GM19328 (cell line): ENCODE measurements around the gene PRSS21.

Experiments used
- ATAC-seq: cut with Tn5 transposase; IDR thresholded peaks from one replicate; pipeline ENCODE4 v1.9.1; 2021; ENCODE audit warnings: mild to moderate bottlenecking, moderate library complexity; ENCODE audit not compliant: unreplicated experiment

PRSS21 gene

DNA sequence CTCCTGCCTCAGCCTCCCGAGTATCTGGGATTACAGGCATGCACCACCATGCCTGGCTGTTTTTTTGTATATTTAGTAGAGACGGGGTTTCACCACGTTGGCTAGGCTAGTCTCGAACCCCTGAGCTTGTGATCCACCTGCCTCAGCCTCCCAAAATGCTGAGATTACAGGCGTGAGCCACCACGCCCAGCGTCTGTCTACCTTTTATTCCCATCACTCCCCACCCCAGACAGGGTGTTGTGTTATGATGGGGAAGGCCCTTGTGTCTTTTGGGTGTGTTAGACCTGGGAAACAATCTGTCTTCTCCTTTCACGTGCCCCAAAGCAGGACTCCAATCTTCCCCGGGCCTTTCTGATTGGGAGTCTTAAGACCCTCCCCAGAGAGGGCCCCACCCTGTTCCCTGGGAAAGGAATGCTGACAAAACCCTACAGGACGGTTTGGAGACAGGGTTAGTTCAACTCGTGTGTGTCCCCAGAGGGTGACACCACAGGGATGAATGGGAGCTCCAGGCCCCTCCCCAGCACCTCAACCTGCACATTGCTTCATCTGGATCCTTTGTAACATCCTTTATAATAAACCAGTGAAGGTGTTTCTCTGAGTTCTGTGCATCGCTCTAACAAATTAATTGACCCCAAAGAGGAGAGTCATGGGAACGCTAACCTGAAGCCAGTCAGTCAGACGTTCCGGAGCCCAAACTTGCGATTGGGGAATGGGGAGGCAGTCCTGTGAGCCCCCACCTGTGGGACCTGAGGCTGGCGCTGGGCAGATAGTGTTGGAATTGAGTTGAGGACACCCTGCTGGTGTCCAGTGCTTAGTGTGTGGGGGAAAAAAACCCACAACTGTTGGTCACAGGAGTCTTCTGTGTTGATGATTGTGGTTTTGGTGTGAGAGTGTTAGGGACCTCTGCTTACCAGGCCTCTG lies 36.8 kb upstream of the PRSS21 start:
- ATAC-seq, result no peak

DNA sequence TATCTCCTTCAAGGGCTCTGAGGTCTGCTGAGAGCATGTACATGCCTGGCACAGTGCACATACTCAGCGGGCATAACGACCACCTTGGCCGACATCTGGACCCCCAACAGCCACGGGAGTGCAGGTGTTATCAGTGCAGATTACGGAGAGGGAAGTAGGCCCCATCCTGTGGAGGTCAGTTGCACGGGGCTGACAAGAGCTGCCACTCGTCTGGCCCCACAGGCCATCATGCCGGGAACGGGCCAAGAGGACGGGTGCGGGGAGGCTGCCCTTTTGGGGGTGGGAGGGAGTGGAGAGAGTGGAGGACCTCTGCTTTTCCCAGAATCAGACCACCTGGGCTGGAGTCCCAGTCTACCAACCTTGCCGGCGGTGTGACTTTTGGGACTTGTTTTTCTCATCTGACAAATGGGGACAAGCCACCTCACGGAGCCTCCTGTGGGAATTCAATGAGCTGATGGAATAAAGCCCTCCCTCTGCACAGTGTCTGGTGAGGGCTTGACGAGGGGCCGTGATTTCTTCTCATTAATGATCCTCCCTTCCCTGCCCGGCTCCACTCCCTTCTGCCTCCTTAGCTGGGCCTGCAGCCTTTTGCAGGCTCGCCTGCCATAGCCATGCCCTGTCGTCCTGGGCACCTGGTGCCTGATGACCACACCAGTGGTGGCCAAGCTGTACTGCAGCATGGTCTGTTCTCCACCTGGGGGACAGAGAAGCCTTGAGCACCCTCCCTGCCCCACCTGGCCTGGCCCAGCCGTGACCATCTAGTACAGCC lies 34.3 kb upstream of the PRSS21 start:
- no peak for ATAC-seq

- ATAC-seq, result no peak
Measured at GRCh38 chr16:2783581-2784357, 33.3 kb upstream of the PRSS21 start.

DNA sequence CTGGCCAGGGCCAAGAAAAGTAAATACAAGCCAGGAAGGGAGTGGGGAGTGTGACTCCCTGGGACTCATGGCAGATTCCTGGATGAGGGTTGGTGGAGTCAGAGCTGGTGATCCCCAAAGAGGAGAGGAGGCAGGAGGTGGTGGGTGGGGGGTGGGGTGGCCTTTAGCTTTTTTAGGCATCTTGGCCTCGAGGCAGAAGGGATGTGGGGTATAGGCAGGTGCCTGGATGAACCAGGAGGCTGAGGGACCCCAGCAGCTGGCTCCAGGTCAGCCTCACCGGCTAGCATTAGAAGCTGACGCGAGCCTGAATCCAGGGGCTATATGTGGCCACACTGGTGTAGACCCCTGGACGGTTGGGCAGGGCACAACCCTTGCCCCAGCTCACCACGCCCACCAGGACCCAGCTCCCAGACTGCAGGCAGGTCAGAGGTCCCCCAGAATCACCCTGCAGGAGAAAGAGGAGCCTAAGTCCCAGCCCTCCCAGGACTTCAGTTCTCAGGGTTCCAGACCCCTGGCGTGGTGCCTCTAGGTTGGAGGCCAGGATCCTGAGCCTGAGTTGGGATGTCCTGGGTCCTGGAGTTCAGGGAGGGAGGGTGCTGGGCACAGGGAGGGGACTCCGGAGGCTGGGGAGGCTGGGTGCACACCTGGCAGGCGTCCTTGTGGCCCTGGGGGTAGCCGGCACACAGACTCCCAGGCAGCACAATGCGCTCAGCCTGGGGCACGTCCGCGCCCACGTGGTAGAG lies 32.5 kb upstream of the PRSS21 start:
- no peak for ATAC-seq

- no peak for ATAC-seq
Measured at GRCh38 chr16:2785101-2785991, 31.7 kb upstream of the PRSS21 start.

- no peak for ATAC-seq
Measured at GRCh38 chr16:2786061-2786825, 30.8 kb upstream of the PRSS21 start.

DNA sequence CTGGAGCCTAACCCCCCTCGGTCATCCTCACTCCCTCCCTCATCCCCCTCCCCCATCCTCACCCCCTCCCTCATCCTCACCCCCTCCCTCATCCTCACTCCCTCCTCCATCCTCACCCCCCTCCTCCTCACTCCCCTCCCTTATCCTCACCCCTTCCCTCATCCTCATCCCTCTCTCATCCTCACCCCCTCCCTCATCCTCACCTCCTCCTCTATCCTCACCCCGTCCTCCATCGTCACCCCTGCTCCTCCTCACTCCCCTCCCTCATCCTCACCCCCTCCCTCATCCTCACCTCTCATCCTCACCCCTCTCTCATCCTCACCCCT lies 30.2 kb upstream of the PRSS21 start:
- ATAC-seq, result no peak

DNA sequence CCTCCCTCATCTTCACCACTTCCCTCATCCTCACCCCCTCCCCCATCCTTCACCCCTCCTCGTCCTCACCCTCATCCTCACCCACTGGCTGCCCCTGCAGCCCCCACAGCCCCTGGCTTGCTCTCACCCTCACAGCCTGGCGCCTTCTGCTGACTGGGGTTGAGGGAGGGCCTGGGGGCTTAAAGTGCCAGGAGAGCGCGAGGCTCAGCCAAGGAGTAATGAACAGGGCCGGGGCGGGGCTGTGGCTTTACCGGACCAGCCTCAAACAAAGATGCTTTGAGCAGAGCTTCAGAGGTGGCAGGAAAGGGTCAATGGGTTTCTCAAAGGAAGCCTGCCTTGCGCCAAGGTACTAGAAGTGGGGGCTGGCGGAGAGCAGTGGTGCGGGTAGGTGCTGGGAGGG lies 29.6 kb upstream of the PRSS21 start, which contains the start of gene PRSS33:
Gene PRSS33, minus strand, starts transcription at position 155 of the 400 bp plus-strand sequence. CDS start 1,013 bp downstream, outside the sequence.
- ATAC-seq, result no peak

DNA sequence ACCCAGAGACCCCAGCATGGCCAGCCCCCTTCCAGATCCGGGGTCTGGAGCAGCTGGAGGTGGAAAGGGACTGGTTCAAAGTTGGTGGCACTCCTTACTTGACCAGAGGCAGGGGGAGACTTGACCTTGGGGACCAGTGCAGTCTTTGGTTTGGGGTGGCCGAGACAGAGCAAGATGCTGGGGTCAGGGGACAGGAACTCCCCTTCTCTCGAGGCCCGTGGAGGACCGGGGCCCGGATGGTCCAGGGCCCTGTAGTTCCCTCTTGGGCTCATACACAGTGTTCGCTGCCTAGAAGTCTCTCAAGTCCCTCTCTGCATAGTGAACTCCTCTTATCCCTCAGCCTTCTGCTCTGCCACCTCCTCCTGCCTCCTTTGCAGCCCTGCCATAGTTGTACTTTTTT lies 29.1 kb upstream of the PRSS21 start:
- no peak for ATAC-seq

DNA sequence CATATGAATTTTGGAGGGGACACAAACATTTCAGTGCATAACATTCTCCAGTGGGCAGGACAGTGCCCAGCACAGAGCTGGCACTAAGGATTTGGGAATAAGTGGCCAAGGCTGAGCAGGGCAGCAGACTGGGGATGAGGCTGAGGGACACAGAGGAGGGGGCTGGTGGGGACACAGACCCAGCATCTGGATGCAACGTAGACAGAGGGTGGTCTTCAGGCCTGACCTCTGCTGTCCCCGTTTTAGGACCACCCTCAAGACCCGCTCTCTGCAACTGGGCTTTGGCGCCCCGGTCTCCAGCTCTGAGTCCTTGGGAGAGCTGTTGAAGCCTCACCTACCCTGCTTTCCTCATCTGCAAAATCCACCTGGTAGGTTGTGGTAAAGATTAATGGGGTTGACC lies 26.4 kb upstream of the PRSS21 start:
- no peak for ATAC-seq

DNA sequence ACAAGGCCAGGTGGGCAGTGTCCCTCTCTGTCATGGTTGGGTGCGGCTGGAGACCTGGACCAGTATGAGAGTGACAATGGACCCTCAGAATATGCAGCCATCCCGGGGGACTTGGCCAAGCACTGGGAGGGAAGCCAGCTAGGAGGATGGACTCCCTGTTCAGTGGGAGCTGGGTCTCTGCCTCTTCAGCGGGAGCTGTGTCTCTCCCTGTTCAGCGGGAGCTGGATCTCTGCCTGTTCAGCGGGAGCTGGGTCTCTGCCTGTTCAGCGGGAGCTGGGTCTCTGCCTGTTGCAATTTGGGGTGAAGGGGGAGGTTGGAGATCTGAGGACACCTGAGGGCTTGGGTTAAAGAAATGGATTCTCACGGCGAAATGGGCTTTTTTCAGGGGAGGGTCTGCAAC lies 25.9 kb upstream of the PRSS21 start:
- no peak for ATAC-seq

- no peak for ATAC-seq
Measured at GRCh38 chr16:2792940-2793339, 24.1 kb upstream of the PRSS21 start.

GRCh38 chr16:2795395-2796143 lies 21.5 kb upstream of the PRSS21 start:
- ATAC-seq, result no peak

DNA sequence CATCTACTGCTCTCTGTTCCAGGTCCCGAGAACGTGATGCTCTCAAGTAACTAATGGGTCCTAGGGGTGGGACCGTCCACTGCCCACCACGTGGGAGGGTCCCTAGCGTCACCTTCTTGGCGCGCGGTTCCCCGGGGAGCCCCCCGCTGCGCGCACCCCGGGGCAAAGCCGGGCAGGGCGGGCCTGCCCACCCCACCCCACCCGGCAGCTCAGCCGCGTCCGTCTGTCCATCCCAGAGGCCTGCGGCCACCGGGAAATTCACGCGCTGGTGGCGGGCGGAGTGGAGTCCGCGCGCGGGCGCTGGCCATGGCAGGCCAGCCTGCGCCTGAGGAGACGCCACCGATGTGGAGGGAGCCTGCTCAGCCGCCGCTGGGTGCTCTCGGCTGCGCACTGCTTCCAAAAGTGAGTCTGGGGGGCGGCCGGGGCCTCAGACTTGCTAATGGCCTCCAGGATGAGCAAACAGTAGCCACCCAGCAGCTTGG lies 18.3 kb upstream of the PRSS21 start:
- no peak for ATAC-seq

GRCh38 chr16:2799205-2799858 lies 17.7 kb upstream of the PRSS21 start:
- ATAC-seq, result no peak

DNA sequence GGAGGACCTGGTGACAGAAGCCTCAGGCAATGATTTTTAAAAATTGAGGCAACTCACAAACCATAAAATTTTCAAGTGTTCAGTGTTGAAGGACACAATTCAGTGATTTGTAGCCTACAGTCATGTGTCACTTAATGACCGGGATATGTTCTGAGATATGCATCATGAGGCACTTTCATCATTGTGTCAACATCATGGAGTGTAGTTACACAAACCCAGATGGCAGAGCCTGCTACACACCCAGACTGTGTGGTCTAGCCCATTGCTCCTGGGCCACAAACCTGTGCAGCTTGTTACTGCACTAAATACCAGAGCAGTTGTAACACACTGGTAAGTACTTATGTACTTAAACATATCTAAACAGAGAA lies 17.2 kb upstream of the PRSS21 start:
- no peak for ATAC-seq

GRCh38 chr16:2803545-2804195 lies 13.4 kb upstream of the PRSS21 start:
- ATAC-seq, result no peak
